Activated T-cell treated with anti-CD3 and anti-CD28 coated beads for 1 hour (primary cell): ENCODE measurements around the gene SPANXA2.
"Not testable (repeated sequence)": the region's sequence is repeated elsewhere in the genome, so short reads cannot be mapped to it uniquely, and the experiment has no call there.

Experiments used
- DNase-seq: peaks from one replicate; pipeline ENCODE4 v3.0.0-alpha.2; 2020; ENCODE audit warnings: low read depth

The SPANXA2 gene

GRCh38 chrX:141589408-141589807 lies at the start of gene SPANXA2:
SPANXA2 (plus strand) TSS chrX:141589708; CDS start chrX:141589768, 60 bp downstream.
- not testable (repeated sequence) for DNase-seq

- not testable (repeated sequence) for DNase-seq
Measured at GRCh38 chrX:141542551-141542950, 47.0 kb upstream of the SPANXA2 start.

GRCh38 chrX:141584638-141585037 lies 4.9 kb upstream of the SPANXA2 start, which contains the start of gene SPANXA1:
SPANXA1 (minus strand) TSS chrX:141584738; CDS start chrX:141584678, 60 bp downstream.
- DNase-seq, result not testable (repeated sequence)

GRCh38 chrX:141609111-141609510 lies 19.6 kb downstream of the SPANXA2 start:
- DNase-seq, result no peak

- no peak for DNase-seq
Measured at GRCh38 chrX:141619336-141619735, 29.8 kb downstream of the SPANXA2 start.

- no peak for DNase-seq
Measured at GRCh38 chrX:141632124-141632523, 42.6 kb downstream of the SPANXA2 start.

GRCh38 chrX:141638550-141638949 lies 49.0 kb downstream of the SPANXA2 start:
- DNase-seq, result no peak
